Activated CD4-positive, alpha-beta T cell treated with anti-CD3 and anti-CD28 coated beads, Interleukin-2, Interleukin-4, amounts not matched to agents 100 ng/mL and 50 ng/mL, durations not matched to agents 16 hours and 8 hours (primary cell): ENCODE results near the gene PLEKHG3.
A peak's percentile ranks its signal among the peaks of the same experiment; 100 is the strongest.

Source experiments
- DNase-seq: peaks from one replicate; pipeline ENCODE4 v3.0.0-alpha.2; 2020; ENCODE audit warnings: low spot score

The PLEKHG3 gene

DNA sequence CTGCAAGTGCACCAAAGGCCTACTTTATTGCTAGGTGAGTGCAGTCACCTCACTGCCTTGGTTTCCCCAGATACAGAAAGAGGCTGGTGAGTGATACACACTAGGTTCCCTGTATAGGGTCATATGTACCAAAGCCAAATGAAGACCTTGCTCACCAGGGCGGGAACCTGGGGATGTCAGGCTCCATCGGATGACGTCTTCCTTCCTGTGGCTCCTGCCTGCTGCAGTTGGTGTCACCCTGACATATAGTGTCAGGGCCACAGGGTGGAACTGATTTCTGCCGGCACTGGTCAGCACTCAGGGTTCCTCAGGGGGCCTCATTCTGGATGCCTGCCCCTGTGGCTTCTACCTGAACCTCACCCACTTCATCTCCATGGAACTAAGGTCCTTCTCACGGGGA is 43.1 kb downstream of the PLEKHG3 start:
- no peak for DNase-seq

DNA sequence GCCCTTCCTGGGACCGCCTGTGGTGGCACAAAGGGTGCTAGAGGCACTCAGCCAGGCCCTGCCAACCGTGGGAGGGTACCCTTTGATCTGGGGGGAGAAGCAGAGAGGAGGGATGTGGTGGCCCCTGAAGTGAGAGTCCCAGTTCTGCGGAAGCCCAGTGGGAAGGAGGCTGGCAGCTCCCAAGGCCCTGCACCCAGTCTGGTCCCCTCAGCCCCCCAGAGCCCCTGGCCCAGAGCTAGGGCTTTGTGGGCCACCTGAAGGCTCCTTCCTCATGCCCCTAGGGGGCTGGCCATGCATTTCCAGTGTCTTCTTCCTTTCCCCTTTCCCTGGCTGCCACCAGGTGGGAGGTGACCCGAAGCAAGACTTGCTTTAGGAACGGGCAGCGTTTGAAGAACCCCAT is 44.3 kb downstream of the PLEKHG3 start:
- no peak for DNase-seq

DNA sequence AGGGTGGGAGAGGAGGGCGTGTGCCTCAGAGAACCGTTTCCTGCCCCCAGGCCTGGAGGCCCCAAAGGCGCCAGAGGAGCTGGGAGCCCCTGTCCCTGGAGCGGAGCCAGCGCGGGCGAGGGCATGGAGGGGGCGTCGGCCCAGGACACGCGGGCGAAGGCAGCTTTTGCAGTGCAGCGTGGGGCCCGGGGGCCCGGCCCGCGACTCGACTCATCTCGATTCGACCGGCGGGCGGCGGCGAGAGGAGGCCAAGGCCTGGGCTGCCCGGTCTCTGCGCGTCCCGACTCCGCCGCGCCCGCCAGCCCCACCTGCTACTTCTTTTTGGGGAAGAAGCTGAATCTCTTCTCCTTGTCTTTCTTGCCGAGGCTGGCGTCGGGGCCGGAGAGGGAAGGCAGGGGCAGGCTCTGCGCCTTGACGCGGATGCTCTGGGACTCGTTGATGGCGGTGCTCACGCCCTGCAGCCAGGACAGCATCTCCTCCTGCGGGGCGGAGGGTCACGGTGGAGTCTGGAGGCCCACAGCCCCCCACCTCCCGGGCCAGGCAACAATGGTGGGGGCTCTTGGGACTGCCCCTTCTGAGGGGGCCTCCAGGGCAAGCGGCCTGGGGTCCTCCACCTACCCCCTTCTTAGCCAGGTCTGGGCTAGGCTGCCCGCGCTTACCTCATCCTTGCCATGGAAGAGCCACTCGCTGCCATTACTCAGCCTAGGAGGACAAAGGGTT is 44.9 kb downstream of the PLEKHG3 start:
- no peak for DNase-seq

DNA sequence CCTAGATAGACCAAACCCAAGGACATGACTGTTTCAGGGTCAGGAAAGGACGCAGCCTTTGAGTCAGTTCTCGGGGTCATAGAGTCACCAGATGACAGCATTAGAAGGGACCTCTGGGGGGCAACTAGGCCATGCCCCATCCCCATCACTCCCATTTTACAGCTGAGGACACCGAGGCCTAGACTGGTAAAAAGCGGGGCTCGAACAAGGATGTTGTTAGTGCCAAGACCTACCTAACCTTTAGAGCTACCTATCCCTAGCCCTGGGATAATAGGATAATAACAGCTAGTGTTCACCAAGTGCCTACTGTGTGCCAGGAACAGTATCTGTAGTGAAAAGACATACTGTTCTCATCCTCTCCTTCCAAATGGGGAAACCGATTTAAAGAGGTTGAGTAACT is 48.7 kb downstream of the PLEKHG3 start:
- no peak for DNase-seq

DNA sequence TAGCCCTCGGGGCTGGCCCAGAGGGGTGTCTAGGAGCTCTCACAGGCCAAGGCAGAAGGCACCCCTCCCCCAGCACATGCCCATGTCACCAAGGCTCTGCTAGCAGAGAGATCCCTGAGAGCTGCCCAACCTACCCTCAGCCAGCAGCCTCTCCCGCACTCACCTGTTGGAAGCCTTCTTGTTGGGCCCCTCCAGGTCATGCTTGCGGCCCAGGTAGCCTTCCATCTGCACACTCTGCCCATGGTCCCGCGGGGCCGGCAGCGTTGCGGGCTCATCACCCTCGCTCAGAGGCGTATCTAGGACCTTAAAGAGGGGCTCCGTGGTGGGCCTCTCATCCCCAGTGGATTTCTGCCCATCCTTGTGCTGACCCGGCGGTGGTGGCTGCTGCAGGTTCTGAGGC is 49.1 kb downstream of the PLEKHG3 start:
- DNase-seq = no peak

DNA sequence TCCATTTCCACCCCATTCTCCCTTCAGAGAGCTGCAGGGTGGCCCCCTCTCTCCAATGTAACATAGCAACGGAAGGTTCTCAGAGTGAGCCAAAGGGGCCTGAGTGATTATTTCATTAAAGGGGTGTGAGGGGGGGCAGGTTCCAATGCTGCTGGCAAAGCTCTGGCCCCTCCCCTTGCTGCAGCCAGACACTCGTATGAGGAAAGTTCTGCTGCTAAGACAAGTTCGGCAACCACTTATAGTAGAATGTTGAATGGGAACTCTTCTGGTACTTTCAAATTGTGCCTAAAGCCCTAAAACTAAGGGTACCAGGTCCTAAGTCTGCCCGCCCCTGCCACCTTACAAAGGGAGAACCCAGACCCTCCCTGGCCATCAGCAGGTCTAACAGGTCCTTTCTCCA is 49.8 kb downstream of the PLEKHG3 start:
- no peak for DNase-seq

DNA sequence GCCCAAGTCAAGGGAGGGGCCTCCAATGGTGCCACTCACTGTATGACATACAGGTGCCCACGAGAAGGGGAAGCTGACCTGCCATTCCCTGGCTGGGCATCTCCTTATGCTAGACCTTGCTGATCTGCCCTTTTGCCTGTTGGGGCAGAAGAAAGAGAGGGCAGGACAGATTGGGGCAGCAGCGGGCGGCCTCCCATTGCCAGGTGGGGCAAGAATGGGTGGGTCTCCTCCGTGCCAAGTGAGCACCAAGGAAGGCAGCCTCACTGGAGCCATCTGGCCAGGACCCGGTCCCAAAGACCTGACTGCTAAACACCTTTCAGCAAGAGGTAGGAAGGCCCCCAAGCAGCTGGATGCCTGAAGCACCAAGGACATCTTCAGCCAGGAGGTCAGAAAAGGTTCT is 50.5 kb downstream of the PLEKHG3 start:
- no peak for DNase-seq

DNA sequence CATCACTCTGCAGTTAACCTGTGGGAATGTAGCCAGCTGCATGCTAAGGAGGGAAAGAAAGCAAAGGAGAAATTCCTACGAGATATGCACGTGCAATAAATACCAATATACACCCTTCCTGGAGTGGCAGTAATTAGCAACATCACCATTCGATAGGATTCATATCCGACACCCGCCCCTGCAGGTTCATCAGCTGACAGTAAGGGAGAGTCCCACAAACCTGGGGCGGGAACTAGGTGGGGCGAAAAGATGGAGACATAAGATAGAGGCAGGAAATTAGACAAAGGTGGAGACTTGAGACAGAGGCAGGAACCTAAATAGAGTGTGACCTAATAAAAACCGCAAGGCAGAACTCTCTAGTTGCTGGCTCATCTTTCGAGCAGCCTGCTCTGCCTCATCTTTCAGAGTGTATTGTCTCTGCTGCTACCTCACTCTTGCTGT is 51.6 kb downstream of the PLEKHG3 start:
- peak; percentile 70 for DNase-seq

DNA sequence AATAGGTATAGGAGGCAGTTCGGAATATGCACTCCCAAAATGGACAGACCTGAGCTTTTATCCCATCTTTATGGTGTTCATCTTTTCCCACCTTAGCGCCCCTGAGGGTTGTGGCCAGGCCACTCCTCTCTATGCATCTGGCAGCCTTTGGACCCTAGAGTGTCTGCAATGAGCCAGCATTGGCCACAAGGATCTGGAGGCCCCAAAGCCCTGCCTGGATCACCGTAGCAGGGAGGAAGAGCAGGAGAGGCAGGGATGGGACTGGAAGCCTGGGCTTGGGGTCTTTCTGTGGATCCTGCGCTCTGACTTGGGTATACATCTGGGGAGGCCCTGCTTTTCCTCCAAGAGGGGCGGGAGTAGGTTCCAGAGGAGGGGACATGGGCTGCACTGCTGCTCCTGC is 52.5 kb downstream of the PLEKHG3 start:
- no peak for DNase-seq

DNA sequence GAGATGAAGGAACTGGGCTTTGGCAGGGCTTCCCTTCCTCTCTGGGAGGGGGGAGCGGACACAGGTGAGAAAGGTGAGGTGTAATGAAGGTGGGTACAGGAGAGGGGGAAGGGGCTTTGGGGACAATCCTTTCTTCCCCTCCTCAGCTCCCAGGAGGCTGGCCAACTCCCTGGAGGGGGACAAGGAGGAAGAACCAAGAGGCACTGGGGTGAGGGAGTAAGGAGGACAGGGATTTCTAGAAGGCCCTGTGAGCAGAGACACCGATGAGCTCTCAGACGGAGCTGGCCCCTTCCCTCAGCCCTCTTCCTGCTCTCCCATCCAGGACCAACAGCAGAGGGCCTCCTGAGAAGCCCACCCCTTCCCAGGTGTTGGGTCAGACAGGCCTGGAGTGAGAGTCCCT is 53.4 kb downstream of the PLEKHG3 start:
- no peak for DNase-seq

DNA sequence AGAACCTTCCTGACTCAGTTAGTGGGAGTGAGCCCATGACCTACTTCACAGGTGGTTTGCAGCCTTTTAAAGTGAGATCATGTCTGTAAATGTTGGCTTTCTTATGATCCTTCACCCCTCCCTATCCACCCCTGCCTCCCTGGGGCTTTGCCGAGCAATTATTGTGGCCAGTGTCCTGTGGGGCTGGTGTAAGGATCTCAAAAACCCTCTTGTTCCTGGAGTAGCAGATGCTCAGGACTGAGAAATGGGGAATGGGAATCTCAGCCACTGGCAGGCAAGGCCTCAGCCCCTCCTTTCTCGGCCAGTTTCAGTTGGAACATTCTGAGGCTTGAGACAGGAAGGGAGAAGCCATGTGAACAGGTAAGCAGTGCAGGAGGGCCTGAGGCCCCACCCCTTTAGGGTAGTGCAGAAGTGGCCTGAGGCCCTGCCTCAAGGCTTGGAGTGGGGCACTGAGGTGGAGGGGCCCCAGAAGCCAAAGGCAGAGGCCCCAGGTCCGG is 53.8 kb downstream of the PLEKHG3 start:
- no peak for DNase-seq

DNA sequence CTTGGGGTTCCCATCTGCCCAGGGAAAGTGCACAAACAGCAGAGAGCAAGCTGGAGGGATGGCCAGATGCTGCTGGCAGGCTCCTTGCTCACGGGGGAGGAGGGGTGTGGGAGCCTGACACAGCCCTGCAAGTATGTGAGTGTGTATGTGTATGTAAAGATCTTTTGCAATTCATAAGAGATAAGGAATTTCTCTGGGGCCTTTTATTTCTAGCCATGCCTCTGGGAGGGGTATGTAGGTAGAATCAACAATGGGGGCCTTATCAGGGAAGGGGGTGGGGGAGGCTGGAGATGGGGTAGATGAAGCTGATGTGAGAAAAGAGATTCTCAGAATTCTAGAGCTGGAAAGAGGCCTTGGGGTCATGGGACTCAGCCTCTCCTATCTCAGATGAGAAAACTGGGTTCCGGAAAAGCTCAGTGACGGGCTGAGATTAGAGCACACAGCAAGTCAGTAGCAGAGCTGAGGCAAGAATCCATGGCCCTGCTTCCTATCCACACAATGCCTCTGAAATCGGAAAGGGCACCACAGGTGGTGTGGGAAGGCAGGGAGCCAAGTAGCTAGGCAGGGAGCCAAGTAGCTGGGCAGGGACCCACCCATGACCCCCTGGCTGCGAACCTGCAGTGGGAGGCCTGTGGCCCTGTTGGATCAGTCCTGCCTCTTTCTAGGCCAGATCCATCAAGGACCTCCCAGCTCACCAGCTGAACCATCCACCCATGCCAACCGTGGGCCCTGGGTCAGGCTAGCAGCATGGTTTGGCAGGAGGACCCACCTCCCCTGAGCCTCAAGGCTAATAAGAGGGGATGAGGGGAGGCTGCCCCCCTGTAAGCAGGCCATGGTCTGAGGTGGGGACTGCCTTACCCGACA is 54.7 kb downstream of the PLEKHG3 start:
- no peak for DNase-seq

DNA sequence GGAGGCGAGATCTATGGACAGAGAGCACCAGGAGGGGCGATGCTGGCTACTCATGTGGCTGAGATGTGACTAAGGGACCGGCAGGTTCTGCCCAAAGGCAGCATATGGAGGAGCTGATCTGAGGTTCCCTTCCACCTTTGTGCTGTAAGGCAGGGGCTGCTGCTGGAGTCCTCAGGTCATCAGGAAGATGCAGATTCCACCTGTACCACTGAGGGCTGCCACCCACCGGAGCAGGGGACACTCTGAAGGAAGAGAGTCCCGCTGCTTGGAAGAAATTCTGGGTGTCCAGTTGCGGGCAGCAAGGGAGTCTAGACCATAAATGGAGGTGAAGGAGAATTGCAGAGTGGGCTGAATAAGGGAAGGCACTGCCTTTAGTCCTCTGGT is 55.3 kb downstream of the PLEKHG3 start:
- no peak for DNase-seq

DNA sequence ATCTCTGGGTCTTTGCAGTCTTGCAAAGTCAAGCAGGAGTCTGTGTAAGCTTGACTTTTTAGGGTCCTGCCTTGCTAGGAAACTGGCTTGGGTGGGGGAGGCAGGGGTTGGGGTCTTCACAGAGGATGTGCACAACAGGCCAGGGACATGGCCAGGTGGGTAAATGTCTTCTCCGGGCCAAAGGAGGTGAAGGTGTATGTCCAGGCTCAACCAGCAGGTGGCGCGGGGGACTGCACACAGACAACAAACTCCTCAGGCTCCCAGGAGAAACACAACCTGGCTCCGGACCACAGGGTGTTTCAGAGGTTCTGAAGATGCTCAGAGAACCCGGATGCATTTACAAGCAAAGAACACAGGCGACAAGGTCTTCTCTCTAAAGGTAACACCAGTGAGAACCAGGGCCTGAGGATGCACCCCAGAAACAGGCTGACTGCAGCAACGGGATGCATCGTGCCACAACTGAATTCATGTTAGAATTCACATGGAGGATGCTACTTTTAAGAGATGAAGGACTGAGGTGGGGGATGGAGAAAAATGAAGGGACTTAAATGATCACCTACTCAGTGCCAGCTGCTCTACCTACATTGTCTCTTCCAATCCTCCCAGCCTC is 56.0 kb downstream of the PLEKHG3 start:
- peak; percentile 64 for DNase-seq

DNA sequence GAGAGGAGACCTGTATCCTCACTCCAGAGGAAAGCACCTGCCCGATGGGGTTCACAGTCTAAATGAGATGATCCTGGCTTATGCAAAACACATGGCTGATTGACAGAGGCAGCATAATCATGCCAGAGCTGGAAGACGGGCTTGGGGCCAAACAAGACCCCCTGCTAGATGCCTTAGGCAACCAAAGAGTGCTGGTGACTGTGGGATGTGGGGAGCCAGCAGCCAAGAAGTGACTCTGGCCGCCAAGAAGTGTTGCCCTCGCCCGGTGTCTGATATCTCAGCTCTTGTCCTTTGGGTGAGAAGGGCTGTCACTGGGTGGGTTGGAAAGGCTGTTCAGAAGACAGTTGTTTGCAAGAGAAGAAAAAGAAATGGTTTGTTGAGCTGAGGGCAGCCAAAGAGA is 56.7 kb downstream of the PLEKHG3 start:
- DNase-seq = no peak

DNA sequence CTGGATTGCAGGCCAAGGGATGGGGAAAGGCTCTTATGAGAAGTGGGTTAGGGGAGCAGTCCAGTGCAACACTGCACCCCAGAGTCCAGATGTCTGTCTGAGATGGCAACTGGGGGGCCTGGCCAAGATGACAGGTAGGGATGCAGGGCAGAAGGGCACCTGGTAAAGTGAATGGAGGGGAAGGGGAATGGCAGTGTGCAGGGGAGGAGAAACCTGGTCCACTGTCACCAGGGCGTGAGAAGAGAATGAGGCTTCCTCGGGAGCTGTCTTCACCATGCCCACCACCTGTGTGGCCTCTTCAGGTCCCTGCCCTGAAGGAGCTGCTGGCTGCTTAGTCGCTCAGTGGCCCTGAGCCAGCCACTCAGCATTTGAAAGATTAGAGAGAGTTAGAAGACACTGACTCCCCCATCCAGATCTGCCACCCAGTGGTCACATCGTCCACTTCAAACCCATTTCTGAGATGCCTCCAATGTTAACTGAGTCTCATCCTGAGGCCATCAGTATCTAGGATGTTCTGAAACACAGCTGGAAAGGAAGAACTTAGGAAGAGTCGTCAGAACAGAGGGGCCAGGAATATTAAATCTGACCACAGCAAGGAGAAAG is 57.3 kb downstream of the PLEKHG3 start:
- DNase-seq = peak; percentile 7

DNA sequence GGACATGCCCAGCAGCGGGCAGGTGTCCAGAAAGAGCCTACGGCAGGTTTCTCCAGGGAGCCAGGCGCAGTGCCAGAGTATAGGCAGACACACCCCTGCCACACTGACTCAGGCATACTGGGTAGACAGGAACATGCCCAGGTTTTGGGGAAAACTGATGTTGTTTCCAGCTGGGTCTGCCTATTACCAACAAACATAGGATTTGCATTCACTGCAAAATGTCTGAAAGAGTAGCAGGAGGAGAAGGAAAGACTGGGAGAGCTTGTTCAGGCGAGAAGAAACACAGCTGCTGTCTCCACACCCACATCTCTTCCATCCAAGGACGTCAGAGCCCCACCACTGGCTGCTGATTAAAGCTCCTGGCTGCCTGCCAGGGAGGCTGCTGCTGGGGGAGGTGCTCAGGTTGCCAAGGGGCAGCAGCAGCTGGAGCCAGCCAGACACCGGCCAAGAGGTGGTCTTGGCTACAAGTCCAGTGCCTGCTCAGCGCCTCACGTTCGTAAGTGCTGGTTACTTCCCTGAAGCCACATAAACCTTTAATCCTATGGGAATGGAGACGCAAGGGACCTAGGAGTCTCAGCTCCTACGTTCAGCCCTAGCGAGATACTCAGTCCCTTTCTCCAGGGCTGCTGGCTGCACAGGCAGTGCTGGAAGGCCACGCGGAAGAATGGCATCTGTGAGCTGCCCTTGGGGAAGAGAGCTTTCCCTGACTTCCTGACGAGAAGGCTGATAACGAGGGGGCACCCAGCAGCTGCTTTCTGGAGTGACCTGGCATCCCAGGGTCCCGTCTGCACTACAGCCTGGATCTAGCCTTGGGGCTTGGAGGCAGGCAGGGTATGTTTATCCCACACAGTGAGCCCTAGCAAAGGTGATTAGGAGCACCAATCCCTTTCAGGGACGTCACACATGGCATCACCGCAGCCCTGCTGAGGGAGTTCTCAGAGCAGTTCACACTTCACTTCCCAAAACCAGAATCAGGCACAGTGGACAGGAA is 58.1 kb downstream of the PLEKHG3 start:
- DNase-seq = no peak

DNA sequence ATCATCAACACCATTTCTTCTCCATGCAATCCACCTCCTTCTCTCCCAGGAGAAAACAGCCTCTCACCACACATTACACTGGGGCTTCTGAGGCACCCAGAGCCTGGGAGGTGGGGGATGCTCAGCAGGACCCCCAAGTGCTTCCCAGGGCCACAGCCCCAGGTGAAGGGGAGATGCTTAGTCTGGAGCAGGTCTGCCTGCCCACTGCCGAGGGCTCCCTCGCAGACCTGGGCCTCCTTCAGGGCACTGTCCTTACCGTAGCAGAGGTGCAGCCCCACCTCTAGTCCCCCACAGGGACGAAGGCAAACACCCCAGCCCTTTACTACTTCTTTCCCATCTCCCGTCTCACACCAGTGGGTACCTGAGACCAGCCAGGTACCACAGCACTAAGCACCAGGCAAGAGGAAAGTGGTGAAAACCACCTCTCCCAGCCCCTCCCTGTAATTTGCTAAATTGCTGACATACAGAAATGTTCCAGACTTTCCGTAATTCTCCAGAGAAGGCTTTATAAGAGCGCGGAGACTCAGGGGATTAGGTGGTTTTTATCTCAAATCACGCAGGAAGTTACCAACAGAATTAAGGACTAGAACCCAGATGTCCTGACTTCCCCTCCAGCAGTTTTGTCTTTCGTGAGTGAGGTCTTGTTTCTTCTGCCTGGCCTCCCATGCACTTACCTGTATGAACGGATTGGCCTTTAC is 59.0 kb downstream of the PLEKHG3 start:
- DNase-seq = no peak

DNA sequence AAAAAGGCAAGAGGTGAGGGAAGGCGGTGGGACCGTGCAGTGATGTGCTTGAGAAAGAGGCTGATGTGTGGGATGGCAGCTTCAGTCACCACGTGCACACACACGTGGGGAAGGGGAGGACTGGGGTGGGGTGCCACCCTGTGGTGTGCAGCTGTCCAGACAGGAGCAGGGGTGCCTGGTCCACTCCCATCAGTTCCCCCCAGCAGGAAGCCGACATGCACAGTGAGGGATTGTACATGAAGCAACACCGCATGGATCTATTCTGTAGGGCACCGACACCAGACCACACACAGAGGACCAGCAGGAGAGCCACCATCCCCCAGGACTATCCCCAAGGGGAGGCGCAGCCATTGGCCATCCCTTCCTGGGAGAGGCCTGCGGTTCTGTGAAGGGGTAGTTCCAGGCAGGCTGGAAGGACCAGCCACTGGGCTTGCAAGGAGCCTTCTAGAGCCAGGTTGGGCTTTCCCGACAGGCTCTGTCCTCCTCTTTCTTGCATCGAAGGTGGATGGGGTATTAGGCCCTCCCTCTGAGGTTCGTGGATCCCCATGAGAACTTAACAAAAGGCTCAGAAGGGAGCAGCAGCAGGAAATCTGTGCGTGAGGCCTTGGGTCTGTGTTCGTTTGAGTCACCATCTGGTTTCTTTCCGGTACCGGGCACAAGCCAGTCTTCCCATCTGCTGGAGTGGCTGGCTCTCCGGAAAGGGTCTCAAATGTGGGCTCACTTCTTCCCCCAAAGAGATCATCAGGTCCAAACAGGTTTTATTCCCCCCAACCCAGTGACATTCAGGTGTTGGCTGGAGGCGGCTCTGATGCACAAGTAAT is 59.8 kb downstream of the PLEKHG3 start:
- no peak for DNase-seq
